ENCODE measurements around the gene DLG2. TPM values are rescaled to one million over a fixed set of nuclear protein-coding genes. Genes with fewer than 3 reads are reported as not detected.

Gene DLG2
- total and polyA plus RNA-seq, 2 of the 8 experiments (the other 6 are each of a cell fraction or from before 2014, with no cell fraction given): 1.7 to 14.3 TPM

GRCh38 chr11:83826078-83826477, 1801.1 kb downstream of the DLG2 start:
- Histone ChIP-seq H3K4me2 (ENCODE audit: insufficient read depth in 1 of 2, low read depth in 2 of 2, low read length in 2 of 2) (no peak overlapping the region), H3K23ac (ENCODE audit: insufficient read length) (no peak overlapping the region), H3K23me2 (ENCODE audit: low read depth, low read length) (no peaks in the 10 kb centered on the region), H2BK12ac (ENCODE audit: low read depth, low read length) (no peak overlapping the region), H2BK15ac (ENCODE audit: low read length) (no peak overlapping the region), H3K79me2 (ENCODE audit: control insufficient read depth in 1 of 2, insufficient read depth in 2 of 2, low read length in 2 of 2) (no peaks in the 10 kb centered on the region), H4K91ac (replicated peaks; ENCODE audit: insufficient read length, low read length) (no peak overlapping the region), H2BK5ac (ENCODE audit: low read depth, low read length) (no peak overlapping the region), H3K4me1 (replicated peaks in 1 of 4; ENCODE audit: control insufficient read depth in 3 of 4, insufficient read depth in 4 of 4, low read length in 3 of 4) (no peaks in the 10 kb centered on the region), H3K18ac (ENCODE audit: extremely low read depth, low read length) (no peak overlapping the region), H4K20me1 (replicated peaks in 1 of 2; ENCODE audit: control insufficient read depth in 1 of 2, insufficient read depth in 2 of 2, low read length in 2 of 2) (no peaks in the 10 kb centered on the region), H3K36me3 (ENCODE audit: control insufficient read depth in 2 of 4, insufficient read depth in 4 of 4, low read length in 3 of 4) (no peaks in the 10 kb centered on the region), H4K8ac (ENCODE audit: extremely low read depth, insufficient read depth, low read length) (no peak overlapping the region), H3K4me3 (ENCODE audit: extremely low read depth in 1 of 4, insufficient read depth in 2 of 4, low read depth in 3 of 4, low read length in 4 of 4) (no peak overlapping the region), H3K56ac (replicated peaks; ENCODE audit: insufficient read length, low read depth, low read length) (no peak overlapping the region), H3K14ac (ENCODE audit: insufficient read length) (no peak overlapping the region), H3K9me3 (ENCODE audit: insufficient read depth in 2 of 2, low read depth in 1 of 2, low read length in 1 of 2) (no peaks in the 10 kb centered on the region), H2BK20ac (ENCODE audit: low read length) (no peak overlapping the region), H3K4ac (replicated peaks; ENCODE audit: insufficient read length, low read depth, low read length) (no peak overlapping the region), H3K79me1 (ENCODE audit: low read depth, low read length) (no peaks in the 10 kb centered on the region), H4K5ac (ENCODE audit: insufficient read length, low read depth, low read length) (no peak overlapping the region), H3K27me3 (replicated peaks in 1 of 4; ENCODE audit: control insufficient read depth in 3 of 4, extremely low read depth in 1 of 4, insufficient read depth in 3 of 4, low read length in 3 of 4) (peaks cover 0 to 1% (median 0%) of the 10 kb centered on the region in 4 experiments; a peak in 1 of 7 replicates), H3K27ac (ENCODE audit: low read depth, low read length) (no peak overlapping the region), H2BK120ac (replicated peaks; ENCODE audit: low read depth, low read length) (no peak overlapping the region), H2AK5ac (ENCODE audit: low read depth, low read length) (no peak overlapping the region), H2AFZ (ENCODE audit: low read length) (no peak overlapping the region), H3K9ac (replicated peaks in 1 of 4; ENCODE audit: extremely low read depth in 1 of 4, low read depth in 3 of 4, low read length in 3 of 4) (no peak overlapping the region)
- FAIRE-seq (no peak), DNase-seq (ENCODE audit: low read depth in 1 of 2, low spot score in 2 of 2) (no peak)
- ChIA-PET POLR2A (ENCODE audit: partially characterized antibody) (no interaction called here), CTCF (ENCODE audit: partially characterized antibody) (interaction anchor here (0.8 to 2.9 kb wide), 5 partner anchors 10 to 667 kb away, joined by 3 to 25 read pairs (median 3); no protein-coding TSS in a partner anchor)
- TF ChIP-seq CBX8 (IDR thresholded peaks at IDR 0.05; ENCODE audit: borderline replicate concordance, low read depth, low read length): no peak
- TF ChIP-seq CBX5 (IDR thresholded peaks at IDR 0.05; ENCODE audit: low read depth, low read length): no peak
- no peak for TF ChIP-seq SP1 (IDR thresholded peaks at IDR 0.05; ENCODE audit: low read depth, low read length)
- no peak for TF ChIP-seq NANOG (IDR thresholded peaks at IDR 0.05; ENCODE audit: insufficient read depth, low read depth, low read length, poor library complexity, severe bottlenecking)
- no peak for TF ChIP-seq KDM4A (IDR thresholded peaks at IDR 0.05; ENCODE audit: low read depth, low read length, severe bottlenecking)
- no peak for TF ChIP-seq USF2 (IDR thresholded peaks at IDR 0.05; ENCODE audit: low read length)
- no peak for TF ChIP-seq RAD21 (IDR thresholded peaks at IDR 0.05 in 1 of 2, conservative IDR thresholded peaks at IDR 0.05 in 1 of 2; ENCODE audit: low read depth in 2 of 2, low read length in 2 of 2)
- no peak for TF ChIP-seq CHD2 (IDR thresholded peaks at IDR 0.05; ENCODE audit: low read length)
- TF ChIP-seq JUN (IDR thresholded peaks at IDR 0.05; ENCODE audit: low read depth, low read length): no peak
- TF ChIP-seq RXRA (IDR thresholded peaks at IDR 0.05; ENCODE audit: insufficient read depth, low read depth, low read length): no peak
- no peak for TF ChIP-seq TCF12 (IDR thresholded peaks at IDR 0.05; ENCODE audit: low read depth, low read length)
- TF ChIP-seq MAX (IDR thresholded peaks at IDR 0.05): no peak
- TF ChIP-seq ATF3 (IDR thresholded peaks at IDR 0.05; ENCODE audit: insufficient read depth, low read depth, low read length): no peak
- TF ChIP-seq TAF1 (IDR thresholded peaks at IDR 0.05; ENCODE audit: low read depth, low read length): no peak
